Mucosa of descending colon (tissue), 3 donors: ENCODE measurements around the gene BMI1. TPM values are rescaled to one million over a fixed set of nuclear protein-coding genes. Genes with fewer than 3 reads are reported as not detected.

Experiments used
- ATAC-seq: fragments of 200-7000 bp; cut with Tn5 transposase; one replicate; pipeline ENCODE4 v1.9.1; 2020; ENCODE audit warnings: mild to moderate bottlenecking, moderate library complexity
- DNase-seq, 3 donors: peaks; one replicate each; pipeline ENCODE4 v3.0.0-alpha.2; 2020
- H3K36me3 ChIP-seq: fragments of 200-600 bp; one replicate; pipeline ENCODE4 v1.8.0; 2021; ENCODE audit warnings: low read depth, mild to moderate bottlenecking
- H3K4me1 ChIP-seq: fragments of 200-600 bp; one replicate; pipeline ENCODE4 v1.8.0; 2021; ENCODE audit warnings: low read depth, mild to moderate bottlenecking
- H3K4me3 ChIP-seq: fragments of 200-600 bp; one replicate; pipeline ENCODE4 v1.8.0; 2021; ENCODE audit warnings: mild to moderate bottlenecking
- H3K9me3 ChIP-seq: fragments of 200-600 bp; one replicate; pipeline ENCODE4 v1.8.0; 2021; ENCODE audit warnings: mild to moderate bottlenecking
- intact Hi-C, 2 donors: fragments of 100-400 bp; cut with DNase I in 1 of 2; cut with micrococcal nuclease in 1 of 2; formaldehyde crosslinking; loops; one replicate each; pipeline versions ENCODE4 v1.11.0 to v1.11.1; 2022; cut with DNase I, micrococcal nuclease
- total RNA-seq, 3 donors: library from RNA; stranded (reverse); fragmentation: NEBNext Ultra II Directional in 2 of 3; extraction: Animal tissue kit (Norgen Biotek cat#: 25700) in 2 of 3; gene quantifications; one replicate each; pipeline versions ENCODE4 v1.2.1 to v1.2.4, GENCODE V29; 2021 to 2023
- TF ChIP-seq, protein P1 (sequence below): fragments of 200-600 bp; IDR thresholded peaks from one replicate; pipeline ENCODE4 v1.8.0; 2022; ENCODE audit warnings: antibody characterized with exemption, mild to moderate bottlenecking
- donor health status: DM: no; HTN: no; CAD: no; lungs with moderate emphysema.
- donor health status: DM: no; HTN: no; CAD: no.
- donor health status: DM: no; HTN: yes; CAD: no.

The BMI1 gene
- total RNA-seq, 3 donors from 2014 or later: 26.6 to 76.6 (median 28.7) TPM

DNA sequence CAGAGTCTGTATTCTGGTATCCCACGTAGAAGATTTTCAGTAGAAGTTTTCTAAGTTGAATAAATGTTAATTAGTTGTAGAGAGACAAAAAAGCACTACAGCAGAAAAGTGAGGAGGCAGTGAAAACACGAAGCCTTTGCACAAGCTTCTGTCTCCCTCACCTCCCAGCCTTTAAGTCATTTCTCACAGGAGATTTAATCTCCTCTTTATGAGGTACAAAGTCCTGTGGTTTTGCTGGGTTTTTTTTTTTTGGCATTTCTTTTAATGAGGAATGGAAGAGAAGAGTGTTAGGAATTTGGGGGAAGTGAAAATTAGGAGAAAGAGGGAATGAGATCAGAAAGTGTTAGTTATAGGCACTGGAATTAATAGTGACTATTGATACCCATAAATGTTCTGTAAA lies 45.9 kb downstream of the BMI1 start:
- DNase-seq: no peak
- H3K4me3 ChIP-seq: no peak overlapping the region
- no peaks in the 10 kb centered on the region for H3K4me1 ChIP-seq
- ATAC-seq: no peak
- H3K36me3 ChIP-seq: no peaks in the 10 kb centered on the region
- TF ChIP-seq, protein P1, sequence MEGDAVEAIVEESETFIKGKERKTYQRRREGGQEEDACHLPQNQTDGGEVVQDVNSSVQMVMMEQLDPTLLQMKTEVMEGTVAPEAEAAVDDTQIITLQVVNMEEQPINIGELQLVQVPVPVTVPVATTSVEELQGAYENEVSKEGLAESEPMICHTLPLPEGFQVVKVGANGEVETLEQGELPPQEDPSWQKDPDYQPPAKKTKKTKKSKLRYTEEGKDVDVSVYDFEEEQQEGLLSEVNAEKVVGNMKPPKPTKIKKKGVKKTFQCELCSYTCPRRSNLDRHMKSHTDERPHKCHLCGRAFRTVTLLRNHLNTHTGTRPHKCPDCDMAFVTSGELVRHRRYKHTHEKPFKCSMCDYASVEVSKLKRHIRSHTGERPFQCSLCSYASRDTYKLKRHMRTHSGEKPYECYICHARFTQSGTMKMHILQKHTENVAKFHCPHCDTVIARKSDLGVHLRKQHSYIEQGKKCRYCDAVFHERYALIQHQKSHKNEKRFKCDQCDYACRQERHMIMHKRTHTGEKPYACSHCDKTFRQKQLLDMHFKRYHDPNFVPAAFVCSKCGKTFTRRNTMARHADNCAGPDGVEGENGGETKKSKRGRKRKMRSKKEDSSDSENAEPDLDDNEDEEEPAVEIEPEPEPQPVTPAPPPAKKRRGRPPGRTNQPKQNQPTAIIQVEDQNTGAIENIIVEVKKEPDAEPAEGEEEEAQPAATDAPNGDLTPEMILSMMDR: no peak
- H3K9me3 ChIP-seq: no peaks in the 10 kb centered on the region
- intact Hi-C loops: no loop called here

DNA sequence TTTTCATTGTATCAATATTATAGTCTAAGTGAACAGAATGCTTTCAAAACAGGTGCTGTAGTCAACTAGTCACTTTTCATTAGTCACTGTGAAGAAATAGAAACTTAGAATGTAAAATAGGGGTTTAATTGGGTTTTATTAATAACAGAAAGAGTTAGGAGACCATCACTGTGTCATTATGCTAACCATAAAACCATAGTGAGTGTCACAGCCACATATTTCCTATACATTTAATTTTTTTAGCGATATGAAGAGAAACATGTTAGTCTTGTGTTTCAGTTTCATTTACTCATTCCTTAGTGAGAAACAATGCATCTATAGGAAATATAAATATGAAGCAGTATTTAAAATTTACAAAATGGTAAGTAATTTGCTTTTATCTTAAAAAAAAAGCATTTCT lies 46.6 kb downstream of the BMI1 start:
- H3K4me1 ChIP-seq: no peaks in the 10 kb centered on the region
- DNase-seq (no peak), ATAC-seq (no peak)
- no peaks in the 10 kb centered on the region for H3K36me3 ChIP-seq
- intact Hi-C loops: no loop called here
- TF ChIP-seq, protein P1: no peak
- H3K4me3 ChIP-seq: no peak overlapping the region
- H3K9me3 ChIP-seq: no peaks in the 10 kb centered on the region

DNA sequence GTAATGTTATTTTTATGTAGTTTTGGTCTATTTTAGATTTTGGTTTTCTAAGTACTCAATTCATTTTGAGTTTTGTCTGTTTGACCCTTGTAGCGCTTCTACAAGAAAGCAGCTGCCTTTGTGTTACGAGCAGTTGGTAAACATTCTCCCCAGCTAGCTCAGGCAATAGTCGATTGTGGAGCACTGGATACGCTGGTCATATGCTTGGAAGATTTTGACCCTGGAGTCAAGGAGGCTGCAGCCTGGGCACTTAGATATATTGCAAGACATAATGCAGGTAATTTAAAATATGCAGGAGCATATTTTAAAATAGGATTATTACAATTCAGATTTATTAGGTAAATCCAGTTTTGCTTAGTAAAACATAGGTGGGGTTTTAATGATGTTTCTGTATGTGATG lies 47.5 kb downstream of the BMI1 start:
- ATAC-seq: no peak
- intact Hi-C loops: no loop called here
- H3K4me1 ChIP-seq: no peaks in the 10 kb centered on the region
- H3K4me3 ChIP-seq: no peak overlapping the region
- no peaks in the 10 kb centered on the region for H3K9me3 ChIP-seq
- TF ChIP-seq, protein P1: no peak
- H3K36me3 ChIP-seq: no peaks in the 10 kb centered on the region
- DNase-seq: no peak

DNA sequence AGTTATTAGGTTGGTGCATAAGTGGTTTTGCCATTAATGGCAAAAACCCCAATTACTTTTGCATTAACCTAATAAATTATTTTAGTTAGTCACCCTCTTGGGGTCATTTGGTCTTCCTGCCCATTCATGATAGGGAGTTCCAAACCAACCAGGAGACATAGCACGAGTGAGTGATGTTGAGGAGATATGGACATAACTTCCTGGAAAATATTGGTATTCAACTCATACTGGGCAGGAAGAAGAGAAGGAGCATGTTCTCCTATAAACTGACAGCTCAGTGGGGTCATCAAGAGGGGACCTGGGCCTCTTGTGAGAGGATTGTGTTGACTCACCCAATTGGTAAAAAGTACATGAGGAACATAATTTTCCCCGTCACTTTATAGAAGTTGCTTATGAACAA lies 48.1 kb downstream of the BMI1 start:
- Histone ChIP-seq H3K4me3 (no peak overlapping the region), H3K9me3 (no peaks in the 10 kb centered on the region), H3K4me1 (no peaks in the 10 kb centered on the region), H3K36me3 (no peaks in the 10 kb centered on the region)
- ATAC-seq (no peak), DNase-seq (no peak)
- TF ChIP-seq, protein P1: no peak
- intact Hi-C loops: no loop called here

DNA sequence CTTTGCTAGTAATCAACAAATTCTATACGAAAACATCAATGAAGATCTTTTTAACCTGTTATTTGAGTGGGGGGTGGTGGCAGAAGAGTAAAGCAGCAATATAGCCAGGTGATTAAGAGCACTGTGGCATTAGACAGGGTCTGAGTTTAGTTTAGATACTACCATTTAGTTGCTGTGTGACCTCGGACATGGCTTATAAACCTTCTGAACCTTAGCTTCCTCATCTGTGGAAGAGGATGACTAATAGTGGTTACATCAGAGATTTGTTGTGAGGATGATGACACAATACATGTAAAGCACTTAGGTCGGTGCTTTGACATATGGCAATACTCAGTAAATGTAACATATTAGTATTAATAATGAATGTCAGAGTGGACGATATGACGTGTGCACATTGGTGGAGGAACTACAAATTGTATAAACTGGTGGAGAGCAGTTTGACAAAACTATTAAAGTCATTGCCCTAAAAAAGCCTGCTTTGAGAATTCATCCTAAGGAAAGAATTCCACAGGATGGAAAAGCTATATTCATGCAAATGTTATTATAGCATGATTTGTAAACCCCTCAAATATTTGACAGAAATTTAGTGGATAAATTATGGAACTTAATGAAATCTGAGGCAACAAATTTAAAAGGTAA lies 48.7 kb downstream of the BMI1 start:
- no peak for ATAC-seq
- DNase-seq: no peak
- no peaks in the 10 kb centered on the region for H3K36me3 ChIP-seq
- H3K4me3 ChIP-seq: no peak overlapping the region
- intact Hi-C loops: no loop called here
- no peaks in the 10 kb centered on the region for H3K9me3 ChIP-seq
- TF ChIP-seq, protein P1: no peak
- H3K4me1 ChIP-seq: no peaks in the 10 kb centered on the region

DNA sequence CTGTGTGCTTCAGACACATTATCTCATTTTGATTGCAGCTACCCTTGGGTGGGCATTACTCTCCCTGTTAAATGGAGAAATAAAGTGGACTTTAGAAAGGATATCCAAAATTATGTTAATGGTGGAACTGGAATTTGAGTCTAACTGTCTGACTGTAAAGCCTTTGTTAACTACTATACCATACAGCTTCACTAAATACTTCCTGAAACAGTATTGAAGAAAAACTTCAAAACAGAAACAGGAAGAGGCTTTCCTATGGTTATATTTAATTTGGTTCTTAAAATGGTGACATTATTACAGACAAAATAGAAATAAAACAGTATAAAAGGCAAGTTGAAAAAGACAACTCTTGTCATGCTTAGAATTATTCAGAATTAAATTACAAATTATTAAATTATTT lies 49.4 kb downstream of the BMI1 start:
- intact Hi-C loops: no loop called here
- no peak for ATAC-seq
- TF ChIP-seq, protein P1: no peak

More for the DNA sequence above, 49.4 kb downstream of the BMI1 start:
- Histone ChIP-seq H3K4me3 (no peak overlapping the region), H3K36me3 (no peaks in the 10 kb centered on the region), H3K4me1 (no peaks in the 10 kb centered on the region), H3K9me3 (no peaks in the 10 kb centered on the region)
- DNase-seq: no peak
